Fibroblast of lung (primary cell): Measurements from ENCODE around the gene EPN3. TPM values are rescaled to one million over a fixed set of nuclear protein-coding genes. Genes with fewer than 3 reads are reported as not detected.

Source experiments
- DNase-seq, 2 donors: peaks; one replicate each; pipeline versions ENCODE4 v3.0.0 to v3.0.0-alpha.2; 2010; ENCODE audit warnings: low read depth in 2 of 2
- H2AFZ ChIP-seq: 2 replicates; pipeline ENCODE4 v1.5.1; 2012; ENCODE audit warnings: low read length, control low read depth, inconsistent platforms
- H3K27ac ChIP-seq: 2 replicates; pipeline ENCODE4 v1.5.1; 2011; ENCODE audit warnings: low read length, control low read depth; ENCODE audit not compliant: insufficient read depth
- H3K27me3 ChIP-seq: 2 replicates; pipeline ENCODE4 v1.5.1; 2011; ENCODE audit warnings: mild to moderate bottlenecking, low read length; ENCODE audit not compliant: control insufficient read depth, insufficient read depth
- H3K36me3 ChIP-seq: 2 replicates; pipeline ENCODE4 v1.5.1; 2011; ENCODE audit warnings: low read length; ENCODE audit not compliant: control insufficient read depth, insufficient read depth
- H3K4me1 ChIP-seq: 2 replicates; pipeline ENCODE4 v1.5.1; 2011; ENCODE audit warnings: low read length; ENCODE audit not compliant: control insufficient read depth, insufficient read depth; ENCODE audit errors: extremely low read depth
- H3K4me2 ChIP-seq: 2 replicates; pipeline ENCODE4 v1.5.1; 2011; ENCODE audit warnings: low read length, control low read depth; ENCODE audit not compliant: insufficient read depth; ENCODE audit errors: extremely low read depth
- H3K4me3 ChIP-seq, 4 experiments: fragments of 200-600 bp in 1 of 4; sonication (generic) in 1 of 4; replicated peaks in 1 of 4; 2 replicates each; pipeline ENCODE4 v1.5.1; 2011 to 2016; ENCODE audit warnings: low read length in 4 of 4, low read depth in 3 of 4, mild to moderate bottlenecking in 3 of 4, control low read depth in 2 of 4, inconsistent platforms in 1 of 4, mixed read lengths in 1 of 4; ENCODE audit not compliant: insufficient read depth in 1 of 4; ENCODE audit errors: control extremely low read depth in 1 of 4
- H3K79me2 ChIP-seq: 2 replicates; pipeline ENCODE4 v1.5.1; 2012; ENCODE audit warnings: mild to moderate bottlenecking, low read length, inconsistent platforms; ENCODE audit not compliant: control insufficient read depth, insufficient read depth
- H3K9ac ChIP-seq: 2 replicates; pipeline ENCODE4 v1.5.1; 2011; ENCODE audit warnings: mild to moderate bottlenecking, low read length, control low read depth; ENCODE audit not compliant: insufficient read depth
- H3K9me3 ChIP-seq: 2 replicates; pipeline ENCODE4 v1.5.1; 2012; ENCODE audit warnings: low read depth, low read length; ENCODE audit not compliant: control insufficient read depth, insufficient read depth
- H4K20me1 ChIP-seq: 2 replicates; pipeline ENCODE4 v1.5.1; 2011; ENCODE audit warnings: low read length; ENCODE audit not compliant: control insufficient read depth, insufficient read depth; ENCODE audit errors: extremely low read depth
- EZH2 ChIP-seq: IDR thresholded peaks from 2 replicates; pipeline ENCODE4 v1.5.1; 2012; ENCODE audit warnings: low read length, control low read depth, mild to moderate bottlenecking; ENCODE audit errors: missing control alignments
- polyA plus RNA-seq, 2 donors: library from polyadenylated mRNA; depleted of rRNA in 1 of 2; stranded (reverse) in 1 of 2; unstranded in 1 of 2; fragments of >200 nt; gene quantifications; 2 replicates each; pipeline ENCODE4 v1.2.1, GENCODE V29; 2011 to 2012; ENCODE audit warnings: missing spikeins in 1 of 2
- total RNA-seq: library from RNA; depleted of rRNA; stranded (reverse); fragments of >200 nt; gene quantifications from 2 replicates; pipeline ENCODE4 v1.2.1, GENCODE V29; 2014
- TF ChIP-seq, protein P1 (sequence below), 2 donors: IDR thresholded peaks in 1 of 2; conservative IDR thresholded peaks in 1 of 2; 1 replicate in 1 of 2; 2 replicates in 1 of 2; pipeline ENCODE4 v1.5.1; 2011 to 2012; ENCODE audit warnings: low read length in 2 of 2, control low read depth in 1 of 2, inconsistent platforms in 1 of 2, low read depth in 1 of 2, mild to moderate bottlenecking in 1 of 2

The EPN3 gene
- total and polyA plus RNA-seq, 2 donors (not counting 1 experiment from before 2014, with no cell fraction given), result not detected

DNA sequence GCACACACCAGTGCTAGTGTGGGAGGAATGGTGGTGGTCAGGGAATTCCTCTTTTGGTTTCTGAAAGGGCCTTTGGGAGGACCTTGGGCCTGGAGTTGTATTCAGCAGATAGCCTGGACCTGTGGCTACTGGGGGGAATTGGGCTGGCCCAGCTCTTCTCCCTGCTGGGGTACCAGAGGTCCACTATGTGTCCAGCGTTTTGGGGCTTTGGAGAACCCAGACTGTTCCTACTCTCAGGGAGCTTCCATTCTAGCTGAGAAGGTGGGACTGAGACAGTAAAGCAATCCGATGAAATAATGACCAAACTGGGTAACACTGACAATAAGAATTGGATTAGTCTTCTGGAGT is 2.4 kb downstream of the EPN3 start:
- H2AFZ ChIP-seq, result no peak overlapping the region
- H3K79me2 ChIP-seq, result no peaks in the 10 kb centered on the region
- no peak for DNase-seq
- H4K20me1 ChIP-seq, result no peaks in the 10 kb centered on the region
- peaks cover 22% of the 10 kb centered on the region for H3K27me3 ChIP-seq
- H3K27ac ChIP-seq, result no peak overlapping the region
- H3K4me2 ChIP-seq, result no peak overlapping the region
- H3K9ac ChIP-seq, result no peak overlapping the region
- no peaks in the 10 kb centered on the region for H3K36me3 ChIP-seq
- H3K4me1 ChIP-seq, result no peaks in the 10 kb centered on the region
- H3K4me3 ChIP-seq, result no peak overlapping the region
- TF ChIP-seq, protein P1, sequence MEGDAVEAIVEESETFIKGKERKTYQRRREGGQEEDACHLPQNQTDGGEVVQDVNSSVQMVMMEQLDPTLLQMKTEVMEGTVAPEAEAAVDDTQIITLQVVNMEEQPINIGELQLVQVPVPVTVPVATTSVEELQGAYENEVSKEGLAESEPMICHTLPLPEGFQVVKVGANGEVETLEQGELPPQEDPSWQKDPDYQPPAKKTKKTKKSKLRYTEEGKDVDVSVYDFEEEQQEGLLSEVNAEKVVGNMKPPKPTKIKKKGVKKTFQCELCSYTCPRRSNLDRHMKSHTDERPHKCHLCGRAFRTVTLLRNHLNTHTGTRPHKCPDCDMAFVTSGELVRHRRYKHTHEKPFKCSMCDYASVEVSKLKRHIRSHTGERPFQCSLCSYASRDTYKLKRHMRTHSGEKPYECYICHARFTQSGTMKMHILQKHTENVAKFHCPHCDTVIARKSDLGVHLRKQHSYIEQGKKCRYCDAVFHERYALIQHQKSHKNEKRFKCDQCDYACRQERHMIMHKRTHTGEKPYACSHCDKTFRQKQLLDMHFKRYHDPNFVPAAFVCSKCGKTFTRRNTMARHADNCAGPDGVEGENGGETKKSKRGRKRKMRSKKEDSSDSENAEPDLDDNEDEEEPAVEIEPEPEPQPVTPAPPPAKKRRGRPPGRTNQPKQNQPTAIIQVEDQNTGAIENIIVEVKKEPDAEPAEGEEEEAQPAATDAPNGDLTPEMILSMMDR (conservative IDR thresholded peaks at IDR 0.05 in 1 of 2, IDR thresholded peaks at IDR 0.05 in 1 of 2; ENCODE audit: low read depth in 1 of 2, low read length in 2 of 2), result no peak
- no peak for TF ChIP-seq EZH2
- no peaks in the 10 kb centered on the region for H3K9me3 ChIP-seq

DNA sequence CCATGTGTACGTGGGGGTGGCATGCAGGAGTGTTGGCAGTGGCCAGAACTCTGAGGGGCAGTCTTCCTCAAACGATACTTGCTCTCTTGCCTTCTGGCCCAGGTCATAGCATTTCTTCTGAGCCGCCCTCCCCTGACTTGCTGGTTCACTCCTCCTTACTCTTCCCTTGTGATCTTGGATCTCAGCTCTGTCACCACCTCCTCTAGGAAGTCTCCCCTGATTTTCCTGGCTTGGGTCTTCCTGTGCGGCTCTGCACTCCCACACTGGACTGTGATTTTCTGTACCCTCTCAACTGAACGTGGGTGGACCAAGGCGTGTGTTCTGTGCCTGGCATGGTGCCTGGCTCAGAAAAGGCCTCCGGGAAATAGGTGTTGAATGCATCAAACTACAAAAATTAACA is 2.9 kb downstream of the EPN3 start:
- H3K9me3 ChIP-seq, result no peaks in the 10 kb centered on the region
- no peak overlapping the region for H2AFZ ChIP-seq
- peaks cover 22% of the 10 kb centered on the region for H3K27me3 ChIP-seq
- TF ChIP-seq EZH2, result no peak
- TF ChIP-seq, protein P1 (conservative IDR thresholded peaks at IDR 0.05 in 1 of 2, IDR thresholded peaks at IDR 0.05 in 1 of 2; ENCODE audit: low read depth in 1 of 2, low read length in 2 of 2), result no peak
- no peaks in the 10 kb centered on the region for H3K4me1 ChIP-seq
- no peaks in the 10 kb centered on the region for H3K79me2 ChIP-seq
- H3K27ac ChIP-seq, result no peak overlapping the region
- H4K20me1 ChIP-seq, result no peaks in the 10 kb centered on the region
- no peak overlapping the region for H3K9ac ChIP-seq
- DNase-seq, result no peak
- H3K36me3 ChIP-seq, result no peaks in the 10 kb centered on the region
- no peak overlapping the region for H3K4me3 ChIP-seq
- H3K4me2 ChIP-seq, result no peak overlapping the region

DNA sequence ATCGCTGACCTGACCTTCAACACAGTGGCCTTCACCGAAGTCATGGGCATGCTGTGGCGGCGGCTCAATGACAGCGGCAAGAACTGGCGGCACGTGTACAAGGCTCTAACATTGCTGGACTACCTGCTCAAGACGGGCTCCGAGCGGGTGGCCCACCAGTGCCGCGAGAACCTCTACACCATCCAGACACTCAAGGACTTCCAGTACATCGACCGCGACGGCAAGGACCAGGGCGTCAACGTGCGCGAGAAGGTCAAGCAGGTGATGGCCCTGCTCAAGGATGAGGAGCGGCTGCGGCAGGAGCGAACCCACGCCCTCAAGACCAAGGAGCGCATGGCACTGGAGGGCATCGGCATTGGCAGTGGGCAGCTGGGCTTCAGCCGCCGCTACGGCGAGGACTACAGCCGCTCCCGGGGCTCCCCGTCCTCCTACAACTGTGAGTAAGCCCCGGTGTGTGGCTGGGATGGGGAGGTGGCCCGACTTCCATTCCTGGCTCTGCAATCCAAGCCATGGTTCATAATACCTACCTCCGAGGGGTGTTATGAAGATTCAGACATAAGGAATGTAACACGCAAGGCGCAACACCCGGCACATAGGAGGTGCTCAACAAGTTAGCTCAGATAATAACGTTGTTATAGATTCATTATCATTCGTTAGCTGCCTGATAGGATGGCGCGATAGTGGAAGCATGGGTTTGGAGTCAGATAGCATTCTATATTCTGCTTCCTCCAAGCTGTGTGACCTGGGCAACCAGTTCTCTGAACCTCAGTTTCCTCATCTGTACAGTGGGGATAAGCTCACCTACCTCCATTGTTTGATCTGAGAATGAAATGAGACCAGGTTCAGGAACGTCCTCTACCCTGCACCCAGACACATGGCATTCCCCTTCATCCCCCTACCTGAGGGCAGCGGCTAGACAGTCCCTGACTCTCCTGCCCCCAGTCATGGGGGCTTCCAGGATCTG is 4.4 kb downstream of the EPN3 start:
- no peak overlapping the region for H3K4me2 ChIP-seq
- H3K79me2 ChIP-seq, result no peaks in the 10 kb centered on the region
- H3K9ac ChIP-seq, result no peak overlapping the region
- no peak for TF ChIP-seq EZH2
- TF ChIP-seq, protein P1 (conservative IDR thresholded peaks at IDR 0.05 in 1 of 2, IDR thresholded peaks at IDR 0.05 in 1 of 2; ENCODE audit: low read depth in 1 of 2, low read length in 2 of 2), result no peak
- H4K20me1 ChIP-seq, result no peaks in the 10 kb centered on the region
- no peak overlapping the region for H2AFZ ChIP-seq
- H3K4me1 ChIP-seq, result peaks cover 2% of the 10 kb centered on the region
- DNase-seq, result no peak
- H3K27ac ChIP-seq, result no peak overlapping the region
- no peak overlapping the region for H3K4me3 ChIP-seq
- peaks cover 16% of the 10 kb centered on the region for H3K27me3 ChIP-seq
- H3K36me3 ChIP-seq, result no peaks in the 10 kb centered on the region
- H3K9me3 ChIP-seq, result no peaks in the 10 kb centered on the region
